ENCODE results near the gene SLC9B1.
"Not testable (repeated sequence)": the region's sequence is repeated elsewhere in the genome, so short reads cannot be mapped to it uniquely, and the experiment has no call there.

The SLC9B1 gene

DNA sequence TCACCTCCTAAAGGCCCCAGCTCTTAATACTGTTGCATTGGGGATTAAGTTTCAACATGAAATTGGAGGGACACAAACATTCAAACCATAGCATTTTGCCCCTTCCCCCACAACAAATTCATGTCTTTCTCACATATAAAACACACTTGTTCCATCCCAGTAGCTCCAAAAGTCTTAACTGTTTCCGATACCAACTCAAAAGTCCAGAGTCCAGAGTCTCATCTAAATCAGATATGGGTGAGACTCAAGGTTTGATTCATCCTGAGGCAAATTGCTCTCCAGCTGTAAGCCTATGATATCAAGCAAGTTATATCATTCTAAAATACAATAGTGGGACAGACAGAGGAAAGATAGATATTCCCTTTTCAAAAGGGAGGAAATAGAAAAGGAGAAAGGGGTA is 8.7 kb downstream of the SLC9B1 start:
- DNase-seq, result no peak

DNA sequence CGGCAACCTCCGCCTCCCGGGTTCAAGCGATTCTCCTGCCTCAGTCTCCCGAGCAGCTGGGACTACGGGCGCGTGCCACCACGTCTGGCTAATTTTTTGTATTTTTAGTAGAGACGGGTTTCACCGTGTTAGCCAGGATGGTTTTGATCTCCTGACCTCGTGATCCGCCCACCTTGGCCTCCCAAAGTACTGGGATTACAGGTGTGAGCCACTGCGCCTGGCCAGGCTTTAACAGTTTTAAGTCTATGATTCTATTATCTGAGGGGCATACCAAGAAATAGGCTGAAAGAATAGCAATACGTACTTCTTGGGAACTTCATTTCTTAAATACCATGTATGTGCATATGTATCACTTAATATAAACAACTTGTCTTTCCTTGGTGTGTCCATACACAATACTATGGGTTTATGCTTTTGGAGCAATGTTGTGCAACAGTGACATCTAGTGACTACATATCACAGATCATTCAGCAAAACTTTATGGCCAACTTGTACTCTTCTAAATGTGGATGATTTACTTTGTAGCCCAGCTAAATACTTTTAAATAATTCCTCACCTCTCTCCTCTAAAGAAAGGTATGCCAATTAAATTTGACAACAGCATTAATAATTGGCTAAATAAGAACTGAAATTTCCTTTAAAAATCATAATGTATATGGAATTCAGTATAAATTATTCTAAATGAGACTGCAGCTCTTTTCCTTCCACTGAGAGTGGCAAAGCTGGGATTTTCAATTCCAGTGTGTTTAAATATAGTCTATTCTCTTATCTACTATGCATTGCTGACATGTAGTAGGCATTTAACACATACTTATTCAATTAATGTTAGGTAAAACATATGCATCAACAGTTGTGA is 10.4 kb downstream of the SLC9B1 start:
- DNase-seq, result peak; percentile 66

DNA sequence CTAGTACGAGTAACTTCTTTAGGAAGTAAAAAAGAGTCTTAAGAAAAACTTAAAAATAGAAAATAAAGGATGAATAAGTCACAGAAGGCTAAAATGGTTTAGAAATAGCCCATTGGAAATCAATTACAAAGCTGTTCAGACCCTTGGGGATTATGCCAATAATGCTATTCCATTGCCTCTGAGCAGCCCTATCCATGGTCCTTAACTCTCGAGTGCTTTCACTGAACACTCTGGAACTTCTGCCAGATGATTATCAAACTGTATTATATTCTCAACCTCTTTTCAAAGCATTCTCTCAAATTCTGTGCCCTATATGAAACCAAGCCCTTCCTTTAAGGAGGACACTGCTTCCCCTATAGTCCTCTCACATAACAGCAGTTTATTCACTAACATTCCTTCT is 17.0 kb downstream of the SLC9B1 start:
- DNase-seq, result no peak

DNA sequence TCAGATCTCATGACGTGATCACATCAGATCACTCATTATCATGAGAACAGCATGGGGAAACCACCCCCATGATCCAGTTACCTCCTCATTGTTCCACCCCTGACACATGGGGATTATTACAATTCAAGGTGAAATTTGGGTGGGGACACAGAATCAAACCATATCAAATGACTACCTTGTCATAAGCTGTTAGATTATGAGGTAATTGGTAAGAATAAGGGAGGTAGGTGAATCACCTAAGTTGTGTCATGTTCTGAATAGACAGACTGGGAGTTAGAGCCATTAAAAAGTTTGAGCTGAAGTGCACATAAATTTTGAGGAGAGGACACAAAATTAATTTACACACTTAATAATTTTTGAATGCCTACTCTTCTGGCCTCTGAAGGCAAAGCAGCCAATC is 24.7 kb downstream of the SLC9B1 start:
- no peak for DNase-seq

DNA sequence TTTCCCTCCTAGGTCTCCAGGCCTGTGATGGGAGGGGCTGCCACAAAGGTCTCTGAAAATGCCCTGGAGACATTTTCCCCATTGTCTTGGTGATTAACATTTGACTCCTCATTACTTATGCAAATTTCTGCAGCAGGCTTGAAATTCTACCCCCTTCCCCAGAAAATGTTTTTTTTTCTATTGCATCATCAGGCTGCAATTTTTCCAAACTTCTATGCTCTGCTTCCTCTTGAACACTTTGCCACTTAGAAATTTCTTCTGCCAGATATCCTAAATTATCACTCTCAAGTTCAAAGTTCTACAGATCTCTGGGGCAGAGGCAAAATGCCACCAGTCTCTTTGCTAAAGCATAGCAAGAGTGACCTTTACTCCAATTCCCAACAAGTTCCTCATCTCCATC is 25.5 kb downstream of the SLC9B1 start:
- not testable (repeated sequence) for DNase-seq

DNA sequence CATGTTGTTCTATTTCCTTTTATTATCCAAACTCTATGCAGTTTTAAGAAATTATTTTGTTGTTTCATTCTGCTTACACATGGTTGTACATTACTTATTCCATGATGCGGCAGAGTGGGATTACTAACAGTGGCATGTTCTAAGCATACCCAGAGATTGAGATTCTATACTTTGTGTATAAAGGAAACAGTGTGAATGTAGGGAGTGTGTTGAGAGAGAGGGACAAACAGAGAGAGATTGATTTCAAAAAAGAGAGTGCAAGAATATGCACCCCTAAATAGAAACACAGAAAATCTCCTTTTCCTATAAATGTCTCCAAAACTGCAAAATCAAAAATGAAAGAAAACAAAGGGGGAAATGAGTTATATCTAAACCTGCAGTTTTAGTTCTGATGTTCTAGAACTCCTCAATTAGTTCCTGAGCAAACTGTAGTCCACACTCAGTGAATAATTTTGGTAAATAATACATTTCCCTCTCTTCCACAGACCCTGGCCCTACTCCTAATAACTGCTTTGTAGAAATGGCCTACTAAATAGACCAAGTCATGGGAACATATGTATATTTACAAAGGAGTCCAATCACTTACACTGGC is 31.0 kb downstream of the SLC9B1 start:
- DNase-seq, result peak; percentile 21

DNA sequence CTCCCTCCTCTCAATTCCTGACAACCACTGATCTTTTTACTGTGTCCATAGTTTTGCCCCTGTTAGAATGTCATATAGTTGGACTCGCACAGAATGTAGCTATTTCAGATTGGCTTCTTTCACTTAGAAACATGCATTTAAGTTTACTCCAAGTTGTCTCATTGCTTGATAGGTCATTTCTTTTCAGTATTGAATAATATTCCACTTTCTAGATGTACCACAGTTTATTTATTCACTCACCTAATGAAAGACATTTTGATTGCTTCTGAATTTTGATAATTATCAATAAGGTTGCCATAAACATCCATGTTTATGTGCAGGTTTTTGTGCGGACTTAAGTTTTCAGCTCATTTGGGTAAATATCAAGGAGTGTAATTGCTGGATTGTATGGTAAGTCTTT is 38.5 kb downstream of the SLC9B1 start:
- no peak for DNase-seq

DNA sequence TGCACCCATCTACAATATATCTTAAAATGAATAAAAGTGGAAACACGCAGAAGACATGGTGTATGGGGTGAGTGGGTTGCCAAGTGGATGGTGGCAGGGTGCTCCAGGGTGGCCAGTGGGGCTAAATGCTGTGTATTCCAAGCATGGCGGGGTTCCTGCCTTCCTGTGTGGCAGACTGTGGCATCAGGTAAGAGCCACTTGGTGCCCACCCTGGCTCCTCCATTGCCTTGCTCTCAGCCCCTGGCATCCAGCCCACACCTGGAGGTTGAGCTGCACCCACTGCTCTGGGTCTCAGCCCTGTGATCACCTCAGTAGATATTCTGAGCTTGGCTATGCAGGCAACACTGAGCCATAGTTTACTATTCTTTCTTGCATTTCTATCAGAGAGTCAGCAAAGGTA is 57.7 kb downstream of the SLC9B1 start:
- DNase-seq, result not testable (repeated sequence)

DNA sequence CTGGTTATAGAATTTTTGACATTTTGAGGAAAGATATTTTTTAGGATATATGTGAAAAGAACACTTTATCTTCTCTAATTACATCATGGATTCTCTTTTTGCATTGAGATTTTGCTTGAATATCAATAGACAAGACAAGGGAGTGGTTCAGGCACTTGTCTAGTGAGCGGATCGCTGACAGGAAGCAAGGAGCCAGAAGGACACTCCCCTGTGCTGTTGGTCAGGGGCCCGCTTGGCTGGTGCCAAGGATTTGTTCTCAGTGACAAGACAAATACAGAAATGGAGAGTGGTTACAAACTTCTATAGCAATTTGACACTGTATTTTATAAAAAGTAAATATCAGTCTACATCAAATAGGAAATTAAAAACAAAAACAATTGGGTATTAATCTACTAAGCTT is 60.0 kb downstream of the SLC9B1 start:
- DNase-seq, result no peak

DNA sequence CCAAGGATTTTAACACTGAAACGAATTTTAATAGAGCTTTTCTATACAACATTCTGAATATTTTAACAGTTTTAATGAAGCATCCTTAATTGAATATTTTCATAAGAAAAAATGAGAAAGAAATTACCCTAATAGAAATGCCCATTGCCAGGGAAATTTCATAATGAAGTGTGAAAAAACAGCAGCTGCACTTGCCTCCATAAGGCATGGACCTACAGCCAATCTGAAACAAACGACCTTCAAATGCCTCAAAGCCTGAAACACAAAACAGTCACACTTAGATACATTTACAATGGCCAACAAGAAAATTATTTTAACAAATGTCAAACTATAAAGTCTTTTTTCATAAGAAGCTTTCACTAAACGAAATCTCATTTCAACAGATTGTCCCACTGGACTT is 74.4 kb downstream of the SLC9B1 start:
- no peak for DNase-seq

DNA sequence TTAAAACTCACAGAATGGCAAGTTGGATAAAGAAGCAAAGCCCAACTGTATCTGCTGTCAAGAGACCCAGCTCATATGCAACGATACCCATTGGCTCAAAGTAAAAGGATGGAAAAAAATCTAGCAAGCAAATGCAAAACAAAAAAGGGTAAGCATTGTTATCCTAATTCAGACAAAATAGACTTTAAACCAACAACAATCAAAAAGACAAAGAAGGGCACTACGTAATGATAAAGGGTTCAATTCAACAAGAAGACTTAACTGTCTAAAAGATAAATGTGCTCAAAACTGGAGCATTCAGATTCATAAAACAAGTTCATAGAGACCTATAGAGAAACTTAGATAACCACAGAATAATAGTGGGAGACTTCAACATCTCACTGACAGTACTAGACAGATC is 81.4 kb downstream of the SLC9B1 start:
- DNase-seq, result not testable (repeated sequence)

DNA sequence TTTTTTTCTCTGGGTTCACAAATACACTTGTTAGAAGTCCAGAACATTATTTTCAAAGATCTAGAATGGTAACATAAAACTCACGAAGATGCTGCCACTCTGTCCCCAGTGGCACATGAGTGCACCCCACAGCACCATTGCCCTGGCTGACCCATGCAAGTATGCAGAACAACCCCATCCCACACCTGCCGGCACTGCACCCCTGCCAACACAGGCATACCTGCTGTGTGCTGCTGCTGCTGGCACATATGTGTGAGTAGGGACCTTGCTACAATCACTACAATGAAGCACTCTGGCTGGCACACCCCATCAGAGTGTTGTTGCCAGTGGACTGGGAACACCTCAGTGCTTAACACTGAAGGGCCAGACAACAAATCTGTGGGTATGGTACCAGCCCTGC is 83.8 kb downstream of the SLC9B1 start:
- no peak for DNase-seq

DNA sequence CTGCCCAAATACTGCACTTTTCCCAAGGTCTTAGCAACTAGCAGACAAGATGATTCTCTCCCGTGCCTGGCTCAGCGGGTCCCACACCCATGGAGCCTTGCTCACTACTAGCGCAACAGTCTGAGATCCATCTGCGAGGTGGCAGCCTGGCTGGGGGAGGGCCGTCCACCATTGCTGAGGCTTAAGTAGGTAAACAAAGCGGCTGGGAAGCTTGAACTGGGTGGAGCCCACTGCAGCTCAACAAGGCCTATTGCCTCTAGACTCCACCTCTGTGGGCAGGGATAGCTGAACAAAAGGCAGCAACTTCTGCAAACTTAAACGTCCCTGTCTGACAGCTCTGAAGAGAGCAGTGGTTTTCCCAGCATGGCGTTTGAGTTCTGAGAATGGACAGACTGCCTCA is 99.8 kb downstream of the SLC9B1 start:
- DNase-seq, result not testable (repeated sequence)

DNA sequence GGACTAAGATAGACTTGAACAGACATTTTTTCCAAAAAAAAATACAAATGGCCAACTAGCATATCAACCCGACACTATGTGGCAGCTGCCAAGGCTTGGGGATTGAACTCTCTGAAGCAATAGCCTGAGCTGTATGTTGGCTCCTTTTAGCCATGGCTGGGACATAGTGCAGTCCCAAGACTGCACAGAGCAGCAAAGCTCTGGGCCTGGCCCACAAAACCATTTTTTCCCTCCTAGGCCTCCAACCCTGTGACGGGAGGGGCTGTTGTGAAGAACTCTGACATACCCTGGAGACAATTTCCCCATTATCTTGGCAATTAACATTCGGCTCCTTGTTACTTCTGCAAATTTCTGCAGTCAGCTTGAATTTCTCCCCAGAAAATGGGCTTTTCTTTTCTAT is 100.6 kb downstream of the SLC9B1 start:
- no peak for DNase-seq

DNA sequence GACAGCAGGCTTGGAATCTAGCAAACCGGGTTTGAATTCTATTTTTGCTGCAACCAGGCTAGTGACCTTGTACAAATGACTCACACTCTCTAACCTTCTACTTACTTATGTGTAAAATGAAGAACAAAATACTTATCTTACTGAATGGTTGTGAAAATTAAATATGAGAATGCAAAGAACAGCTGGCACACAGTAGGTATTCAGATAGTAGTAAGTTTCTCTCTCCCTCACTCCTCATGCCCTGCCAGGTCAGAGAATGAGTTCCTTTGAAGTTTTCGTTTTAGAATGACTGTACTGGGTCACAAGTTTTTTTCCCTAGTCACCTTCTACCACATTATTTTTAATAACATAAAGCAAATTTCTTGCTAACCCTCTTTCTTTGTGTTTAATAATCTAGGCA is 117.7 kb downstream of the SLC9B1 start:
- peak; percentile 9 for DNase-seq

DNA sequence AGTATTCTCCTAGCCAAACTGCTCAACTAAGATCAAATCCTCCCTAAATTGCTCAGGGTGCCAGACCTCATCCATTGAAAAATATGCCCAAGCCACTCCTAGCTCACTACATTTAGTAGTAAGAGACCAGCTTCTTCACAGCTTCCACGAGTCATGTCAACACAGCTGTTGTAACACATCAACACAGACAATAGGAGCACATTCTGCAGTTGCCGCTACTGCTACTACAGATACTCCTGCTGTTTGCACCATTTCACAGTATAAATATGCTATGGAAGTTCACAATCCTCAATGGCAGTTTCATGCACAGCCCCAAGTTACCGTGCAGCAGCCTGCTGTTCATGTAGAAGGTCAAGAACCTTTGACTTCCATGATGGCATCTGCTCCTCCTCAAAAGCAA is 121.9 kb downstream of the SLC9B1 start:
- not testable (repeated sequence) for DNase-seq

DNA sequence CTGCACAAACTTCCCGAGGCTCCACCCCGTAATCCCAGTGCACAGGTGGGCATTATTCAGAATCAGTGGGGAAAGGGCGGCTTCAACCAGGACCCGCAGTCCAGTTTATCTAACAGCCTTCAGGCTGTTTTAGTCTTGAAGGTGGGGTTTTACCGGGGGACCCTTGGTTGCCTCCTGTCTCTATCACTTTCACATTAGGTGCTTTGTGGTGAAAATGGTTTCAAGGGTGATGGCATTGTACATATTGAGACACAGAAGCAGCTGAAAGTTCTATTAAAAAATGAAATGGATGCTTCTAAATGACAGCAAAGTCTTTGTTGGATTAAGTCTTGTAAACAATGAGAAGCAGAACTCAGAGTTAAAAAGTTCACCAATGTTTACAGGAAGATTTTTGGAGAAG is 123.0 kb downstream of the SLC9B1 start:
- DNase-seq, result not testable (repeated sequence)

DNA sequence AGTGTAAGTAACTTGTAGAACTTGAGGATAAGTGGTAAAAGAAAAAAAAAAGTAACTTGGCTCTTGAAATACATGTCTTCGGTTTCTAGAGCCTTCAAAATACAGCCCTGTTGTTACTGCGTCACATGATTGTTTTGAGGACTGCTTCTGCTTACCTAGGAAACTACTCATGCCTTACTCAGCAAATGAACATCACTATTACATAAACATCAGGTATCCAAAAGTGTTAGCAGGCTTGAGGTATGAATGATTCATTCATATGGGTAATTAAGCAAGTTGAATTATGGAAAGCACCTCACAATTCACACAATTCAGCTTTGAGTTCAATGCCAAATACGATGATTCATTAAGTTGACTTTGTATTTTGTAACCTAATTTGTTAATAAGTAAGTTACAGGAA is 129.6 kb downstream of the SLC9B1 start:
- DNase-seq, result not testable (repeated sequence)

DNA sequence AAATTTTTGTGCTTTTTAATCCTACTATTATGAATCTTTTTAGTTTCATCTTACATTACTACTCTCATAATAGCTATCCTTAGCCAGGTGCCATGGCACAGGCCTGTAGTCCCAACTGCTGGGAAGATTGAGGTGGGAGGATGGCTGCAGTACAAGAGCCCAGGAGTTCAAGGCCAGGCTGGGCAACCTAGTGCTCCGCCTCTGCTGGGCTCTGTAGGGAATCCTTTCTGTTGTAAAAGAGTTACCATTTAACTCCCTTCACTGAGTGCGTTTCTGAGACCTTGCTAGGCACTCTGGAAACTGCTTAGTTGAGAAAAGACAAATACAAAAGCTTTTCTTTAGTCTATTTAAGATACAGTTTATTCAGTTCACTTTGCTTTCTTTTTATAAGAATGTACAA is 130.9 kb downstream of the SLC9B1 start:
- not testable (repeated sequence) for DNase-seq

DNA sequence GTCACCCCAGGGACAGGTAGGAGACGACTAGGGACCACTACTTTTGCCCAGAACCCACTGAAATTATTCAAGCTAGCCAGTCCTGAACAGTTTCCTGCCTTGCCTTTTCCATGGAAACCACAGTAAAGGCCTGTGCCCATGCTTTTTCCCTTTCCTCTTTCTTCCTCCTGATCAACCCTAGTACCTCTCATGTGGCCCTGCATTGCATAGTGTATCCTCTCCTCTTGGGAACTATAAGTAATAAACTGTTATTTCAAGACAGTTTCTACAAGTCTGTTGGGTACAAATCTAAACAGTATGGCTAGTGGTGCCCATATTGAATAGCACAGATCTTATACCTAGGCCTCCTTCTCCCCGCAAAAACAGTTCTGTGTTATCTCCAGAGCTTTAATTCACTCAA is 136.2 kb downstream of the SLC9B1 start:
- no peak for DNase-seq

DNA sequence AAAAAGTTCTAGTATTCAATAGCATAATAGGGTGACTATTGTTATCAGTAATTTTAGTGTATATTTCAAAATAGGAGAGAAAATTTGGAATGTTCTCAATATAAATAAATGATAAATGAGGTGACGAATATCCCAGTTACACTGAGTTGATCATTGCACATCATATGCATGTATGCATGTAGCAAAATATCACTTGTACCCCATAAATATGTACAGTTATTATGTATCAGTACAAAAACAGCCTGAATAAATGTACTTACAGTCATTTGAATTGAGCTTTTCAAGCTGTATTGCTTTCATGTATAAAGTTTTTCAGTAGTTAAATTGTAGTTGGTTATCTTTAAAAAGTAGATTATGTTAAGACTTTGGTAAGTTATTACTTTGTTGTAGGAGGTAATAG is 138.2 kb downstream of the SLC9B1 start:
- no peak for DNase-seq

DNA sequence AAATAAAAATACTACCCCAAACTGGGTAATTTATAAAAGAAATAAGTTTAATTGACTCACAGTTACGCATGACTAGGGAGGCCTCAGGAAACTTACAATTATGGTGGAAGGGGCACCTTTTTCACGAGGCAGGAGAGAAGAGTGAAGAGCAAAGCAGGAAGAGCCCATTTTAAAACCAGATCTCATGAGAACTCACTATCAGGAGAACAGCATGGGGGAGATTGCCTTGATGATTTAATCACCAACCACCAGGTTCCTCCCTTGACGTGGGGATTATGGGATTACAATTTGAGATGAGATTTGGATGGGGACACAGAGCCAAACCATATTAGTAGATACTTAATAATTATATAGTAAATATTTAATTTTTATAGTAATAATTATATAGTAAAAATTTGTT is 140.6 kb downstream of the SLC9B1 start:
- DNase-seq, result no peak

DNA sequence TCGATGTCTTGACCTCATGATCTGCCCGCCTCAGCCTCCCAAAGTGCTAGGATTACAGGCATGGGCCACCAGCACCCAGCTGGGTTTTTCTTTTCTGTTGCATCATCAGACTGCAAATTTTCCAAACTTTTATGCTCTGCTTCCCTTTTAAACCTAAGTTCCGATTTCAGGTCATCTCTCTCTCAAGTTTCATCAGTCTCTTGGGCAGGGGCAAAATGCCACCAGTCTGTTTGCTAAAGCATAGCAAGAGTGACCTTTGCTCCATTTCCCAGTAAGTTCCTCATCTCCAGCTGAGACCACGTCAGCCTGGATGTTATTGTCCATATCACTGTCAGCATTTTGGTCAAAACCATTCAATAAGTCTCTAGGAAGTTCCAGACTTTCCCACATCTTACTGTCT is 141.2 kb downstream of the SLC9B1 start:
- not testable (repeated sequence) for DNase-seq

DNA sequence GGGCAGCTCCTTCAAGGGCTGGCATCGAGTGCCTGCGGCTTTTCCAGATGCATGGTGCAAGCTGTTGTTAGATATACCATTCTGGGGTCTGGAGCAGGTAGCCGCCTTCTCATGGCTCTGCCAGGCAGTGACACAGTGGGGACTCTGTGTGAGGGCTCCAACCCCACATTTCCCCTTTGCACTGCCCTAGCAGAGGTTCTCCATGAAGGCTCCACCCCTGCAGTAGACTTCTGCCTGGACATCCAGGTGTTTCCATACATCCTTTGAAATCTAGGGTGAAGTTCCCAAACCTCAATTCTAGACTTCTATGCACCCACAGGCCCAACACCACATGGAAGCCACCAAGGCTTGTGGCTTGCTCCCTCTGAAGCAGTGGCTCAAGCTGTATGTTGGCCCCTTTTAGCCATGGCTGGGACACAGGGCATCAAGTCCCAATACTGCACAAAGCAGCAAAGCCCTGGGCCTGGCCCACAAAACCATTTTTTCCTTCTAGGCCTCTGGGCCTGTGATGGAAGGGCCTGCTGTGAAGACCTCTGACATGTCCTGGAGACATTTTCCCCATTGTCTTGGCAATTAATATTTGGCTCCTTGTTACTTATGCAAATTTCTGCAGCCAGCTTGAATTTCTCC is 141.9 kb downstream of the SLC9B1 start:
- DNase-seq, result not testable (repeated sequence)
